DOHH2 (cell line): ENCODE measurements around the gene CACNA2D2.

ENCODE experiments used
- H3F3A ChIP-seq: fragments of 200-600 bp; sonication (generic), shearing (Covaris generic); 2 replicates; pipeline ENCODE4 v1.6.0; 2016; ENCODE audit warnings: antibody characterized with exemption, mild to moderate bottlenecking; ENCODE audit not compliant: control insufficient read depth, insufficient read depth
- H3K27ac ChIP-seq: fragments of 200-600 bp; sonication (generic); 2 replicates; pipeline ENCODE4 v1.5.1; 2014; ENCODE audit warnings: low read depth, mild to moderate bottlenecking, low read length, moderate library complexity
- H3K27me3 ChIP-seq: fragments of 200-600 bp; sonication (generic); 2 replicates; pipeline ENCODE4 v1.6.1; 2014; ENCODE audit warnings: mild to moderate bottlenecking, low read length, mixed read lengths; ENCODE audit not compliant: control insufficient read depth
- H3K36me3 ChIP-seq: fragments of 200-600 bp; sonication (generic); 2 replicates; pipeline ENCODE4 v1.6.1; 2014; ENCODE audit warnings: mild to moderate bottlenecking, low read length, moderate library complexity, mixed read lengths; ENCODE audit not compliant: control insufficient read depth
- H3K4me1 ChIP-seq: fragments of 200-600 bp; sonication (generic); 2 replicates; pipeline ENCODE4 v1.6.1; 2014; ENCODE audit warnings: mild to moderate bottlenecking, low read length, mixed read lengths; ENCODE audit not compliant: control insufficient read depth
- H3K4me2 ChIP-seq: fragments of 200-600 bp; sonication (generic); 2 replicates; pipeline ENCODE4 v1.6.0; 2014; ENCODE audit warnings: mild to moderate bottlenecking, low read length, moderate library complexity
- H3K4me3 ChIP-seq: fragments of 200-600 bp; sonication (generic); 2 replicates; pipeline ENCODE4 v1.5.1; 2014; ENCODE audit warnings: mild to moderate bottlenecking, low read length, mixed read lengths
- H3K79me2 ChIP-seq: fragments of 200-600 bp; sonication (generic); 2 replicates; pipeline ENCODE4 v1.6.1; 2014; ENCODE audit warnings: mild to moderate bottlenecking, low read length, mixed read lengths; ENCODE audit not compliant: control insufficient read depth
- H3K9me2 ChIP-seq: fragments of 200-600 bp; sonication (generic); replicated peaks from 2 replicates; pipeline ENCODE4 v1.6.1; 2014; ENCODE audit warnings: mild to moderate bottlenecking, low read length, mixed read lengths; ENCODE audit not compliant: control insufficient read depth
- H3K9me3 ChIP-seq: fragments of 200-600 bp; sonication (generic); 2 replicates; pipeline ENCODE4 v1.6.1; 2014; ENCODE audit warnings: antibody characterized with exemption, low read length, mixed read lengths; ENCODE audit not compliant: control insufficient read depth, insufficient read depth
- H4K20me1 ChIP-seq: fragments of 200-600 bp; sonication (generic); 2 replicates; pipeline ENCODE4 v1.6.0; 2014; ENCODE audit warnings: low read depth, mild to moderate bottlenecking, antibody characterized with exemption, low read length, moderate library complexity; ENCODE audit not compliant: control insufficient read depth, insufficient read depth
- CTCF ChIP-seq: fragments of 200-600 bp; sonication (generic); IDR thresholded peaks from one replicate; pipeline ENCODE4 v1.5.1; 2014; ENCODE audit warnings: antibody characterized with exemption, mild to moderate bottlenecking, low read depth, low read length; ENCODE audit not compliant: poor library complexity, severe bottlenecking
- EZH2phosphoT487 ChIP-seq: fragments of 200-600 bp; sonication (generic); IDR thresholded peaks from 2 replicates; pipeline ENCODE4 v1.6.1; 2017; ENCODE audit warnings: borderline replicate concordance, mild to moderate bottlenecking, antibody characterized with exemption, low read length, moderate library complexity, mixed read lengths

CACNA2D2 gene

GRCh38 chr3:50320853-50321335 lies 182.5 kb downstream of the CACNA2D2 start:
- Histone ChIP-seq H3K4me3 (peak overlapping the region; percentile 97), H4K20me1 (no peaks in the 10 kb centered on the region), H3K4me1 (peaks cover 24% of the 10 kb centered on the region), H3K9me2 (no peaks in the 10 kb centered on the region), H3K4me2 (peak overlapping the region; percentile 56), H3K36me3 (peaks cover 28% of the 10 kb centered on the region), H3K27ac (peak overlapping the region; percentile 73), H3F3A (no peaks in the 10 kb centered on the region; the same call in 1 of the 2 replicates), H3K9me3 (no peaks in the 10 kb centered on the region), H3K27me3 (no peaks in the 10 kb centered on the region), H3K79me2 (peaks cover 4% of the 10 kb centered on the region)
- TF ChIP-seq EZH2phosphoT487, result no peak
- TF ChIP-seq CTCF, result no peak

DNA sequence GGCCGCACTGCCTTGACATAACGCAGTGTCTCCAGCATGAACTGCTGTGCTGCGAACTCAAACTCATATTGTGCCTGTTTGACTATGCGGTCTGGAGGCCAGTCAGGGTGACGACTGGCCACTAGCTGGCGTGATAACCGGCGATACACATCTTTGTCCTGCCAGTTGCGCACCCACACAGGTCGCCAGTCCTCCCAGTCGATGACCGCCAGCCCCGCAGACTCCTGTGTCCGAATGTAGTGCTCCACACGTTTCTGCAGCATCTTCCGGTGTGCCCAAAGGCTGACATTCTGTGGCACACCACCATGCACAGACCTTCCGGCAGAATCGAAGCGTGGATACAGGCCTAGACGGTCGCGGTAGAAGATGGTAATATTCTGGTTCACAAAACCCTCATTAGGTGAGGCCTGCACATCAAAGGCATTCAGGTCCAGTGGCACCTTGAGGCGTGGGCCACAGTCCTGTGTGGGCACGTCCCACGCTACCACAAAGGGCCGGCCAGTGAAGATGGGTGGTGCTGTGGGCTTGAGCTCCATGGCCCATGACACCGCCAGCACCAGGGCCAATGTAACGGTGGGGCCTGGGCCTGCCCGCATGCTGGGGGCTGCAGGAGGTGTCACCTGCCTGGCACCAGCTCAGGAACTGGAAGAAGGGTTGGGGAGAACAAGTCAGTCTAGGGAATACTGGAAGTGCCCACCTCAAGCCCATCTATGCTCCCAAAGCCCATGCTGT lies 183.4 kb downstream of the CACNA2D2 start:
- no peaks in the 10 kb centered on the region; the same call in 1 of the 2 replicates for H3F3A ChIP-seq
- H3K9me2 ChIP-seq, result no peaks in the 10 kb centered on the region
- H3K27ac ChIP-seq, result no peak overlapping the region
- peaks cover 24% of the 10 kb centered on the region for H3K4me1 ChIP-seq
- peaks cover 20% of the 10 kb centered on the region for H3K36me3 ChIP-seq
- H4K20me1 ChIP-seq, result no peaks in the 10 kb centered on the region
- peaks cover 3% of the 10 kb centered on the region; the same call in 1 of the 2 replicates for H3K79me2 ChIP-seq
- peak overlapping the region; percentile 56 for H3K4me2 ChIP-seq
- no peak for TF ChIP-seq CTCF
- no peak for TF ChIP-seq EZH2phosphoT487
- H3K9me3 ChIP-seq, result no peaks in the 10 kb centered on the region
- peak overlapping the region; percentile 97 for H3K4me3 ChIP-seq
- H3K27me3 ChIP-seq, result no peaks in the 10 kb centered on the region

GRCh38 chr3:50319181-50319893 lies 184.1 kb downstream of the CACNA2D2 start:
- Histone ChIP-seq H3K9me3 (no peaks in the 10 kb centered on the region), H3K4me3 (no peak overlapping the region), H3K9me2 (no peaks in the 10 kb centered on the region), H3K79me2 (peaks cover 3% of the 10 kb centered on the region; the same call in 1 of the 2 replicates), H3F3A (no peaks in the 10 kb centered on the region), H3K4me1 (peaks cover 24% of the 10 kb centered on the region), H4K20me1 (no peaks in the 10 kb centered on the region), H3K4me2 (no peak overlapping the region), H3K27ac (no peak overlapping the region), H3K36me3 (peaks cover 14% of the 10 kb centered on the region), H3K27me3 (no peaks in the 10 kb centered on the region)
- TF ChIP-seq EZH2phosphoT487 (no peak), CTCF (no peak)
